Neural progenitor cell (in vitro differentiated cells): Measurements from ENCODE around the gene RRP1.

Source experiments
- CTCF ChIP-seq: fragments of 200-600 bp; sonication (generic); IDR thresholded peaks from 2 replicates; pipeline ENCODE4 v1.5.1; 2017; ENCODE audit warnings: antibody characterized with exemption, mild to moderate bottlenecking
- EZH2 ChIP-seq: fragments of 200-600 bp; sonication (generic); IDR thresholded peaks from 2 replicates; pipeline ENCODE4 v1.6.1; 2017; ENCODE audit warnings: antibody characterized with exemption, mild to moderate bottlenecking, moderate library complexity
- EZH2phosphoT487 ChIP-seq: fragments of 200-600 bp; sonication (generic); IDR thresholded peaks from 2 replicates; pipeline ENCODE4 v1.6.1; 2017; ENCODE audit warnings: antibody characterized with exemption

GRCh38 chr21:43761886-43762285, 27.5 kb upstream of the RRP1 start:
- no peak for TF ChIP-seq CTCF
- TF ChIP-seq EZH2, result no peak
- TF ChIP-seq EZH2phosphoT487, result no peak
